PC-9 (cell line): ENCODE data around the gene ARMH1. TPM values are rescaled to one million over a fixed set of nuclear protein-coding genes. Genes with fewer than 3 reads are reported as not detected.

ENCODE experiments used
- BruUV-seq: library from RNA; stranded (reverse); fragments of 400-500 nt; replicated peaks from 2 replicates; lab custom pipeline; 2021; lab: Mats Ljungman, UMichigan
- CTCF ChIA-PET: fragments of 300-600 bp; sonication (Branson Sonifier 250); formaldehyde crosslinking; loops from one replicate; lab custom pipeline; 2022; ENCODE audit warnings: antibody characterized with exemption; lab: Charles Lee
- POLR2A ChIA-PET: fragments of 300-600 bp; sonication (Branson Sonifier 250); formaldehyde crosslinking; loops from one replicate; lab custom pipeline; 2022; ENCODE audit warnings: antibody characterized with exemption; ENCODE audit not compliant: unreplicated experiment; lab: Charles Lee
- DNase-seq, 2 experiments: peaks; one replicate each; pipeline versions ENCODE4 v3.0.0 to v3.0.0-alpha.2; 2015 to 2022; ENCODE audit warnings: mixed read lengths in 1 of 2
- H2AFZ ChIP-seq: fragments of 200-600 bp; sonication (generic); 2 replicates; pipeline ENCODE4 v1.8.1; 2017; ENCODE audit warnings: antibody characterized with exemption
- H3F3A ChIP-seq: fragments of 200-600 bp; sonication (generic); 2 replicates; pipeline ENCODE4 v1.8.1; 2017; ENCODE audit warnings: antibody characterized with exemption, mild to moderate bottlenecking, low read depth; ENCODE audit not compliant: insufficient read depth
- H3K27ac ChIP-seq: fragments of 200-600 bp; sonication (generic); 2 replicates; pipeline ENCODE4 v1.6.1; 2016; ENCODE audit warnings: mixed run types
- H3K27me3 ChIP-seq: fragments of 200-600 bp; sonication (generic); 2 replicates; pipeline ENCODE4 v1.6.1; 2016; ENCODE audit warnings: low read depth, mixed run types; ENCODE audit not compliant: insufficient read depth
- H3K36me3 ChIP-seq: fragments of 200-600 bp; sonication (generic); 2 replicates; pipeline ENCODE4 v1.6.1; 2016; ENCODE audit warnings: low read depth, mixed run types
- H3K4me1 ChIP-seq: fragments of 200-600 bp; sonication (generic); replicated peaks from 2 replicates; pipeline ENCODE4 v1.6.1; 2016; ENCODE audit warnings: mixed run types; ENCODE audit not compliant: insufficient read depth
- H3K4me2 ChIP-seq: fragments of 200-600 bp; sonication (generic); 2 replicates; pipeline ENCODE4 v1.6.1; 2017; ENCODE audit warnings: mixed run types
- H3K4me3 ChIP-seq: fragments of 200-600 bp; sonication (generic); 2 replicates; pipeline ENCODE4 v1.6.1; 2016; ENCODE audit warnings: mixed run types
- H3K79me2 ChIP-seq: fragments of 200-600 bp; sonication (generic); 2 replicates; pipeline ENCODE4 v1.6.1; 2017; ENCODE audit warnings: low read depth, mixed run types
- H3K9me2 ChIP-seq: fragments of 200-600 bp; sonication (generic); 2 replicates; pipeline ENCODE4 v1.8.1; 2017; ENCODE audit warnings: mild to moderate bottlenecking; ENCODE audit not compliant: insufficient read depth
- H3K9me3 ChIP-seq: fragments of 200-600 bp; sonication (generic); 2 replicates; pipeline ENCODE4 v1.8.1; 2016; ENCODE audit warnings: low read depth; ENCODE audit not compliant: insufficient read depth
- H4K20me1 ChIP-seq: fragments of 200-600 bp; sonication (generic); 2 replicates; pipeline ENCODE4 v1.8.1; 2017; ENCODE audit not compliant: insufficient read depth
- CTCF ChIP-seq: fragments of 200-600 bp; sonication (generic); conservative IDR thresholded peaks from 2 replicates; pipeline ENCODE4 v1.6.1; 2017; ENCODE audit warnings: mixed run types, antibody characterized with exemption, mild to moderate bottlenecking, moderate library complexity
- EZH2 ChIP-seq: fragments of 200-600 bp; sonication (generic); IDR thresholded peaks from 2 replicates; pipeline ENCODE4 v1.8.0; 2017; ENCODE audit warnings: antibody characterized with exemption, low read depth
- intact Hi-C: fragments of 100-400 bp; cut with micrococcal nuclease; formaldehyde crosslinking; loops from one replicate; pipeline ENCODE4 v1.10.0; 2022; ENCODE audit not compliant: unreplicated experiment
- total RNA-seq: library from RNA; stranded (reverse); gene quantifications from 2 replicates; pipeline ENCODE4 v1.2.3, GENCODE V29; 2021

Gene ARMH1
- total RNA-seq, 1 experiment from 2014 or later, result 16.9 TPM

GRCh38 chr1:44713321-44713781 lies 38.8 kb downstream of the ARMH1 start:
- BruUV-seq, result no TSS peak
- H3K27me3 ChIP-seq, result no peaks in the 10 kb centered on the region
- H3K27ac ChIP-seq, result peak overlapping the region; percentile 26
- POLR2A ChIA-PET, result interaction anchor here (0.6 to 0.9 kb wide), 3 partner anchors 8 to 49 kb away, joined by 5 to 8 read pairs (median 7); partner anchors contain the start of gene ARMH1
- peak overlapping the region; percentile 65 for H3K4me2 ChIP-seq
- no peaks in the 10 kb centered on the region for H3K9me3 ChIP-seq
- peak overlapping the region; percentile 13; the same call in 1 of the 2 replicates for H3K4me3 ChIP-seq
- peak; percentile 77 to 84 for DNase-seq
- CTCF ChIA-PET, result interaction anchor here (0.6 to 0.9 kb wide), 4 partner anchors 15 to 623 kb away, joined by 3 to 6 read pairs (median 3); no protein-coding TSS in a partner anchor
- TF ChIP-seq EZH2, result no peak
- TF ChIP-seq CTCF, result no peak
- intact Hi-C loops, result loop anchor here (1.0 kb wide), 1 partner anchor 58 kb away; no protein-coding TSS in a partner anchor
- no peaks in the 10 kb centered on the region for H3K9me2 ChIP-seq
- H4K20me1 ChIP-seq, result no peaks in the 10 kb centered on the region
- no peaks in the 10 kb centered on the region for H3K79me2 ChIP-seq
- no peaks in the 10 kb centered on the region for H3K36me3 ChIP-seq
- peaks cover 26% of the 10 kb centered on the region for H3F3A ChIP-seq
- peaks cover 38% of the 10 kb centered on the region for H3K4me1 ChIP-seq
- no peak overlapping the region for H2AFZ ChIP-seq

DNA sequence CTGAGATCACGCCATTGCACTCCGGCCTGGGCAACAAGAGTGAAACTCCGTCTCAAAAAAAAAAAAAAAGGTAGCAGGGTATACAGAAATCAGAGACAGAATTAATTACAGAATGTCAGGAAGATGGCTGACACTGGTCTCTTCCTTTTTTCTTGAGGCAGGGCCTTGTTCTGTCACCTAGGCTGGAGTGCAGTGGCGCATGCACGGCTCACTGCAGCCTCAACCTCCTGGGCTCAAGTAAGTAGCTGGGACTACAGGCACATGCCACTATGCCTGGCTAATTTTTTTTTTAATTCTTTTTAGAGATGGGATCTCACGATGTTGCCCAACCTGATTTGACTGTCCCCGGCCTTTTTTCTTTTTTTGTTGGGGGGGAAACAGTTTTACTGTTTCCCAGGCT lies 40.0 kb downstream of the ARMH1 start:
- no peak for DNase-seq
- Histone ChIP-seq H4K20me1 (no peaks in the 10 kb centered on the region), H2AFZ (no peak overlapping the region), H3K27ac (no peak overlapping the region), H3K4me3 (no peak overlapping the region), H3K9me3 (no peaks in the 10 kb centered on the region), H3K4me1 (peaks cover 26% of the 10 kb centered on the region), H3K27me3 (no peaks in the 10 kb centered on the region), H3K9me2 (no peaks in the 10 kb centered on the region), H3K79me2 (no peaks in the 10 kb centered on the region), H3F3A (peaks cover 21% of the 10 kb centered on the region), H3K4me2 (no peak overlapping the region), H3K36me3 (no peaks in the 10 kb centered on the region)
- intact Hi-C loops, result no loop called here
- BruUV-seq, result no TSS peak
- ChIA-PET CTCF (interaction anchor here (0.5 to 0.7 kb wide), 5 partner anchors 14 to 1170 kb away, joined by 3 to 5 read pairs (median 3); no protein-coding TSS in a partner anchor), POLR2A (no interaction called here)
- no peak for TF ChIP-seq CTCF
- TF ChIP-seq EZH2, result no peak

- H3K27ac ChIP-seq, result no peak overlapping the region
These were observed 40.5 kb downstream of the ARMH1 start for GRCh38 chr1:44714944-44715571.

More at GRCh38 chr1:44714944-44715571, 40.5 kb downstream of the ARMH1 start:
- CTCF ChIA-PET, result interaction anchor here (0.5 to 0.7 kb wide), 4 partner anchors 15 to 1170 kb away, joined by 3 to 5 read pairs (median 4); no protein-coding TSS in a partner anchor
- Histone ChIP-seq H4K20me1 (no peaks in the 10 kb centered on the region), H3K9me2 (no peaks in the 10 kb centered on the region), H3K4me3 (no peak overlapping the region), H3K36me3 (no peaks in the 10 kb centered on the region), H3K9me3 (no peaks in the 10 kb centered on the region), H3K27me3 (no peaks in the 10 kb centered on the region), H3K4me2 (no peak overlapping the region), H3F3A (peaks cover 21% of the 10 kb centered on the region), H3K4me1 (peaks cover 21% of the 10 kb centered on the region), H2AFZ (no peak overlapping the region), H3K79me2 (no peaks in the 10 kb centered on the region)
- no TSS peak for BruUV-seq
- peak; percentile 64 to 69 for DNase-seq
- intact Hi-C loops, result loop anchor here (1.0 to 5.0 kb wide), 3 partner anchors 12 to 297 kb away; partner anchors contain the start of genes ARMH1, HECTD3, TMEM53 and UROD
- TF ChIP-seq CTCF (peak; percentile 91), EZH2 (no peak)
- POLR2A ChIA-PET, result no interaction called here
